Left forelimb (tissue), 1 donor: ENCODE measurements around the gene SIKE1.
"Not testable (repeated sequence)": the region's sequence is repeated elsewhere in the genome, so short reads cannot be mapped to it uniquely, and the experiment has no call there.

ENCODE experiments used
- DNase-seq: peaks from one replicate; pipeline ENCODE4 v3.0.0-alpha.2; 2018; ENCODE audit warnings: low spot score

SIKE1 gene

GRCh38 chr1:114780344-114781226 lies at the start of gene SIKE1:
Gene SIKE1 (minus strand): TSS chr1:114780685. CDS start chr1:114780607, 78 bp downstream.
- peak; percentile 92 for DNase-seq

- not testable (repeated sequence) for DNase-seq
Observed at GRCh38 chr1:114830075-114830474, 49.6 kb upstream of the SIKE1 start.

DNA sequence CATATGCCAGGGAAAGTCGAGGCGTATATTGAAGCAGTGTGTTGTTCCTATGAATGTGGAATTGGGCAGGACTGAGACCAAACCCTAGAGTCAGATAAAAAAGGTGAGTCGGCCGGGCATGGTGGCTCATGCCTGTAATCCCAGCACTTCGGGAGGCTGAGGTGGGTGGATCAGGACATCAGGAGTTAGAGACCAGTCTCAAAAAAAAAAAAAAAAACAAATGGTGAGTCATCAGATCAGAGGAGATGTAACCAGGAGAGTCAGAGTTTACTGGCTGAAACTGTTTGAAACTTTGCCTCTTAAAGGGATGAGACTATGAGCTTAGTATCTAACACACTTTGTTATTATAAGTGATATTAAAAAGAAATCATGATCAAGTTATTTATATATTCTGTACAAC lies 47.8 kb upstream of the SIKE1 start:
- DNase-seq, result no peak

GRCh38 chr1:114821978-114822377 lies 41.5 kb upstream of the SIKE1 start:
- DNase-seq, result no peak

GRCh38 chr1:114820392-114820791 lies 39.9 kb upstream of the SIKE1 start:
- no peak for DNase-seq

DNA sequence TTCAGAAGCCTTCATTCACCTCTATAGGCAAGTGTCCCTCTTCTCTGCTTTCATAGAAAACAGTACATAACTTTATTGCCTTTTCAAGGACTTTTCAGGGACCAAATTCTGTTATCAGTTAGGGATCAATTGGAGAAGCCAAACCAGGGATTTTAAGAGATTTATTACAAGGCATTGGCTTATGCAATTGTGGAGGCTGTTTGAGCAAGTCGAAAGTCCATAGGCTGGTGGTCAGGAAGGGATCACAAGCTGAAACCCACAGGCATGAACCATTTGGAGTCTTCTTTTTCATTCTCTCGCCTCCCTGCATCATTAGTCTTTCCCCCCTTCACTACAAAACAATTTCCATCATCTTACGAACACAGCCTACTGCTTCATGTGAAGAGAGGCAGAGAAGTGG lies 39.4 kb upstream of the SIKE1 start:
- DNase-seq, result no peak

GRCh38 chr1:114804449-114804848 lies 24.0 kb upstream of the SIKE1 start:
- DNase-seq, result not testable (repeated sequence)

DNA sequence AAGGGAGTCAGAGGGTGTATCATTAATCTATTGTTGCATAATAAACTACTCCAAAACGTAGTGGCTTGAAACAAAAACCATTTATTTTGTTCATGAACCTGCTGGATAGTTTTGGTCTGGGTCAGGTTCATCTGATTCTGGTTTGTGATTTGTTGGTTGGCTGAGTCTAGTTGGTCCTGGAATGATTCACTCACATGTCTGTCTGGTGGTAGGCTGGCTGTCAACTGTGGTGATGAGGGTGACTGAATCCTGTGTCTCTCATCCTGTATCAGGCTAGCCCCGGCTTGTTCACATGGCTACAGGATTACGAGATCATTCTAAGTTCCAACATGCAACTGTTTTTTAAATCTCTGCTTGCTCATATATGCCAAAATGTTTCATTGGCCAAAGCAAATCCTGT lies 22.5 kb upstream of the SIKE1 start:
- no peak for DNase-seq

DNA sequence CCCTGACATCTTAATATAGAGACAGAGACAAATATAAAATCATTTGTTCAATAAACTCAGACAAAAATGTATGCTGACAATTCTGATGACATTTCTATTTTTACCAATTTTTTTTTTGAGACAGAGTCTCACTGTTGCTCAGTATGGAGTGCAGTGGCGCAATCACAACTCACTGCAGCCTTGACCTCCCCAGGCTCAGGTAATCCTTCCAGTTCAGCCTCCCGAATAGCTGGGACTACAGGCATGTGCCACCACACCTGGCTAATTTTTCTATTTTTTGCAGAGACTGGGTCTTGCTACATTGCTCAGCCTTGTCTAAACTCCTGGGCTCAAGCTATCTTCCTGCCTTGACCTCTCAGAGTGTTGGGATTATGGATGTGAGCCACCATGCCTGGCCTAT lies 13.6 kb upstream of the SIKE1 start:
- DNase-seq, result no peak

DNA sequence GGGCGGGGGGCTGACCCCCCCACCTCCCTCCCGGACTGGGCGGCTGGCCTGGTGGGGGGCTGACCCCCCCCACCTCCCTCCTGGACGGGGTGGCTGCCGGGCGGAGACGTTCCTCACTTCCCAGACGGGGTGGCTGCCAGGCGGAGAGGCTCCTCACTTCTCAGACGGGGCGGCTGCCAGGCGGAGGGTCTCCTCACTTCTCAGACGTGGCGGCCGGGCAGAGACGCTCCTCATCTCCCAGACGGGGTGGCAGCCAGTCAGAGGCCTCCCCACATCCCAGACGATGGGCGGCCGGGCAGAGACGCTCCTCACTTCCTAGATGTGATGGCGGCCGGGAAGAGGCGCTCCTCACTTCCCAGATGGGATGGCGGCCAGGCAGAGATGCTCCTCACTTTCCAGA lies 10.1 kb upstream of the SIKE1 start:
- not testable (repeated sequence) for DNase-seq

DNA sequence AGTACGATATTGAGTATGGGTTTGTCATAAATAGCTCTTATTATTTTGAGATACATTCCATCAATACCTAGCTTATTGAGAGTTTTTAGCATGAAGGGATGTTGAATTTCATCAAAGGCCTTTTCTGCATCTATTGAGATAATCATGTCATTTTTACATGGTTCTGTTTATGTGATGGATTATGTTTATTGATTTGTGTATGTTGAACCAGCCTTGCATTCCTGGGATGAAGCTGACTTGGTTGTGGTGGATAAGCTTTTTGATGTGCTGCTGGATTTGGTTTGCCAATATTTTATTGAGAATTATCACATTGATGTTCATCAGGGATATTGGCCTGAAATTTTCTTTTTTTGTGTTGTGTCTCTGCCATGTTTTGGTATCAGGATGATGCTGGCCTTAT lies 6.0 kb upstream of the SIKE1 start:
- DNase-seq, result not testable (repeated sequence)

- no peak for DNase-seq
Observed at GRCh38 chr1:114782476-114782875, 2.0 kb upstream of the SIKE1 start.

GRCh38 chr1:114779722-114780121 lies 763 bp downstream of the SIKE1 start:
- DNase-seq, result no peak

DNA sequence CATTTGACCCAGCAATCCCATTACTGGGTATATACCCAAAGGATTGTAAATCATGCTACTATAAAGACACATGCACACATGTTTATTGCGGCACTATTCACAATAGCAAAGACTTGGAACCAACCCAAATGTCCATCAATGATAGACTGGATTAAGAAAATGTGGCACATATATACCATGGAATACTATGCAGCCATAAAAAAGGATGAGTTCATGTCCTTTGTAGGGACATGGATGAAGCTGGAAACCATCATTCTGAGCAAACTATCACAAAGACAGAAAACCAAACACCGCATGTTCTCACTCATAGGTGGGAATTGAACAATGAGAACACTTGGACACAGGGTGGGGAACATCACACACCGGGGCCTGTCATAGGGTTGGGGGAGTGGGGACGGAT lies 3.8 kb downstream of the SIKE1 start:
- not testable (repeated sequence) for DNase-seq

- DNase-seq, result no peak
Observed at GRCh38 chr1:114771992-114772391, 8.5 kb downstream of the SIKE1 start.

DNA sequence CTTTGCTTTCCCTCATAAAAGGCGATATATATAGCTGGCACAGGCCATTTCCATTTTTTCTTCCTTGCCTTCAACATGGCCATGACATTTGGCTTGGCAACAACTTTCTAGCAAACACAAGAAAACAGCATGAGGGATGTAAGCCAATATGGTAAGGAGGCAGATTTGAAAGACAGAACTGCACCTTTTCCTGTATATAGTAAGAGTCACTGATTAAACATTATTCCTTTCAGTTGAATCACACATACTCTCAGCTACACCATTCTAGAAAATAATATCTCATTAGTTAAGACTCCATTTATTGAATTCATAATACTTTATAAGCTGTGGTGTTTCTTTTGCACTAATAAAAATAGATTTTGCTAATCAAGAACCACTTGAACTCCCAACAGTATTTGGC lies 9.5 kb downstream of the SIKE1 start:
- DNase-seq, result no peak

DNA sequence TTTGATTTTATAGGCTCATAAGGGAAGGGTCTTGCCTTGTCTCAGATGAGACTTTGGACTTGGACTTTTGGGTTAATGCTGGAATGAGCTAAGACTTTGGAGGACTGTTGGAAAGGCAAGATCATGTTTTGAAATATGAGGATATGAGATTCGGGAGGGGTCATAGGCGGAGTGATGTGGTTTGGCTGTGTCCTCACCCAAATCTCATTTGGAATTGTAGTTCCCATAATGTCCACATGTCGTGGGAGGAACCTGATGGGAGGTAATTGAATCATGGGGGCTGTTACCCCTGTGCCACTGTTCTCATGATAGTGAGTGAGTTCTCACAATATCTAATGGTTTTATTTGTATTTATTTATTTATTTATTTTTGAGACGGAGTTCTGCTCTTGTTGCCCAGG lies 15.8 kb downstream of the SIKE1 start:
- no peak for DNase-seq

DNA sequence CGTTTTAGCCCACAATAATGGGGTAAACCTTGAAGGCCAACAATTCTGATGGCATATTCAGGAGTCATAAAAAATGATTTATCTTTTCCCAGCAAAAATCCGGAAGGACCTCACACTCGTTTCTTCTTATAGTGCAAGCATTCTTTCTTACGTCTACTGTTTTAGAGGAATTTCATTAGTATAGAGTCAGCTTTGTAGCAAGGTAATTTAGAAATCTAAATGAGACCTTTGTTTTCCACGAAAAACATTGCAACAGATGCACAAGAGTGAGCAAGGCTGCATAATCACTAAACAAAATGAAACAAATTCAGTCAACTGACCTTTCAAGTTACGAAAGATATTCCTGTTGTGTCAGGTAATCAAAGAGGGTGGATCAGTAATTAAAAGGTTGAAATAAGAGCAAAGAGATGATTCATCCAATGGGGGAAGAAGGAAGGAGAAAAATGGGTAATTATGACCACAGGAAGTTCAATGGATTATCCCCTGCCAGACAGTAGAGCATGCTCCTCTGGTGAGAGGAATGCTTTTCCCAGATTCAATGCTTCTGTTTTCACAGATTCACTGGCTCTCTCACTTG lies 22.1 kb downstream of the SIKE1 start:
- DNase-seq, result no peak

- peak; percentile 96 for DNase-seq
Observed at GRCh38 chr1:114757455-114758255, 22.8 kb downstream of the SIKE1 start, which contains the start of gene CSDE1. Gene CSDE1 (minus strand): TSS chr1:114757984. CDS start chr1:114739890, 18,094 bp downstream.

GRCh38 chr1:114756949-114757454 lies 23.5 kb downstream of the SIKE1 start:
- no peak for DNase-seq

DNA sequence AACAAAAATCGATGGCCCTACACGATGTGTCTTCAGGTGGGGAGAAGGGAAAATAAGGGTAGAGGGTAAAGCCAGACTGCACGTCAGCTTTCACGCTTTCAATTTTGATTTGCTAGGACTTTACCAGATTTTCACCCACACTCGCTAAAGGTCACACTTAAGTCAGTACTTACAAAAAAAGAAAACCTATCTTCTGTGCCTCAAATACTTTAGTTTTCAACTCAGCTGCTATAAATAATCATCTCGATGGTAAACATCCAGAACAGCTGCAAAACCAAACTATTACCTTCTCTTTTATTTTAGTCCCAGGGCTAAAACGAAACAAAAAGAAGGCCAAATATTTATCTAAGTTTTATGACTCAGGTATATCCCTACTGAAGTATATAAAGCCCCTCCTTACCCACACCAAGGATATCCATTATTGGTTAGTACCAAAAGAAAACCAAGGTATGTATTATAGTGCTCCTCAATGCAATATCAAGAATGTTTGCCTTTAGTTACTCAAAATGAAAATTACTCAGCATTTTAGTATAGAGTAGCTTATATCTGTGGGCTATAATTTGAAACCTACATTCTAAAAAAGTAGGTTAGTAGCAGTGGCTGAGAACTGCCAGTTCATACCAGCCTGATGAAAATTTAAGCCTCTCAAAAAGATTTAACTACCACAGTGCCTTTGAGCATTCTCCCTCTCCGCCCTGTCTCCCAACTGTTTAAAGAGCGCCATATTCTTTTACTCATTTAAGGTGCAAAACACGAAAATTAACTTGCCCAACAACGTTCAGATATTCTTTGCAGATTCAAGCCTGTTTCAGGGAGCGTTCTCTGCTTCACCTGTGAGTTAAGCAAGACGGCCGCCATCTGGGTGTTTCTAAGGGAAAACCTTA lies 24.2 kb downstream of the SIKE1 start:
- no peak for DNase-seq
